ENCODE measurements around the gene TRUB2. TPM values are rescaled to one million over a fixed set of nuclear protein-coding genes. Genes with fewer than 3 reads are reported as not detected.

TRUB2 gene
- total and polyA plus RNA-seq, 8 donors = 6.6 to 16.5 (median 12.8) TPM

GRCh38 chr9:128355451-128355850 lies 33.2 kb upstream of the TRUB2 start:
- Histone ChIP-seq H3K4me1 (no peaks in the 10 kb centered on the region), H3K4me3 (no peak overlapping the region), H3K27ac (no peak overlapping the region), H3K36me3 (no peaks in the 10 kb centered on the region), H3K9me3 (no peaks in the 10 kb centered on the region), H3K27me3 (no peaks in the 10 kb centered on the region)
- no peak for FAIRE-seq
- no peak for TF ChIP-seq CTCF (IDR thresholded peaks at IDR 0.05)
- no peak for DNase-seq
- WGBS, 2 donors = 92 to 97% methylated on average over 19 of the region's 19 CpGs
- intact Hi-C loops (cut with DNase I) = no loop called here
- no peak for ATAC-seq

GRCh38 chr9:128349772-128350171 lies 27.5 kb upstream of the TRUB2 start:
- Histone ChIP-seq H3K27ac (no peak overlapping the region), H3K9me3 (no peaks in the 10 kb centered on the region), H3K36me3 (peaks cover 0 to 35% (median 9%) of the 10 kb centered on the region in 3 donors), H3K4me1 (no peaks in the 10 kb centered on the region), H3K27me3 (no peaks in the 10 kb centered on the region), H3K4me3 (no peak overlapping the region)
- FAIRE-seq (no peak), ATAC-seq (no peak), DNase-seq (no peak)
- WGBS, 2 donors = 92 to 97% methylated on average over 6 of the region's 6 CpGs
- TF ChIP-seq CTCF (IDR thresholded peaks at IDR 0.05) = no peak
- intact Hi-C loops (cut with DNase I) = loop anchor here in 1 of 3 donors (10.0 kb wide), 1 partner anchor 55 kb away; no protein-coding TSS in a partner anchor

- FAIRE-seq (no peak), ATAC-seq (no peak), DNase-seq (no peak)
- TF ChIP-seq CTCF (IDR thresholded peaks at IDR 0.05) = no peak
- Histone ChIP-seq H3K27ac (no peak overlapping the region), H3K27me3 (no peaks in the 10 kb centered on the region), H3K9me3 (no peaks in the 10 kb centered on the region), H3K36me3 (peaks cover 4 to 39% (median 9%) of the 10 kb centered on the region in 3 donors), H3K4me1 (no peaks in the 10 kb centered on the region), H3K4me3 (no peak overlapping the region)
- intact Hi-C loops (cut with DNase I) = loop anchor here in 1 of 3 donors (10.0 kb wide), 1 partner anchor 54 kb away; no protein-coding TSS in a partner anchor
- 85 to 90% methylated on average over 2 of the region's 2 CpGs for WGBS, 2 donors
Measured at GRCh38 chr9:128349125-128349524, 26.9 kb upstream of the TRUB2 start.

GRCh38 chr9:128344931-128345605 lies 22.8 kb upstream of the TRUB2 start:
- DNase-seq = no peak
- no peak for FAIRE-seq
- no peak for ATAC-seq
- no peak overlapping the region for H3K4me3 ChIP-seq
- H3K27me3 ChIP-seq = no peaks in the 10 kb centered on the region
- no peak for TF ChIP-seq CTCF (IDR thresholded peaks at IDR 0.05)
- no peaks in the 10 kb centered on the region for H3K9me3 ChIP-seq
- peaks cover 4 to 47% (median 9%) of the 10 kb centered on the region in 3 donors for H3K36me3 ChIP-seq
- H3K4me1 ChIP-seq = peaks cover 0 to 5% (median 0%) of the 10 kb centered on the region in 3 donors
- intact Hi-C loops (cut with DNase I) = loop anchor here in 1 of 3 donors (10.0 kb wide), 1 partner anchor 50 kb away; no protein-coding TSS in a partner anchor
- no peak overlapping the region for H3K27ac ChIP-seq
- WGBS, 2 donors = 93 to 94% methylated on average over 28 of the region's 28 CpGs

GRCh38 chr9:128343855-128344254 lies 21.6 kb upstream of the TRUB2 start:
- Histone ChIP-seq H3K27me3 (no peaks in the 10 kb centered on the region), H3K27ac (no peak overlapping the region), H3K36me3 (peaks cover 4 to 42% (median 9%) of the 10 kb centered on the region in 3 donors), H3K4me3 (no peak overlapping the region), H3K9me3 (no peaks in the 10 kb centered on the region), H3K4me1 (peaks cover 0 to 8% (median 0%) of the 10 kb centered on the region in 3 donors)
- FAIRE-seq = no peak
- no peak for TF ChIP-seq CTCF (IDR thresholded peaks at IDR 0.05)
- ATAC-seq = no peak
- WGBS, 2 donors = 95 to 98% methylated on average over 4 of the region's 4 CpGs
- intact Hi-C loops (cut with DNase I) = loop anchor here in 1 of 3 donors (10.0 kb wide), 1 partner anchor 49 kb away; no protein-coding TSS in a partner anchor
- no peak for DNase-seq

Data from pancreas (tissue), 10 donors.